H9 (cell line): Measurements from ENCODE around the gene SHC1. TPM values are rescaled to one million over a fixed set of nuclear protein-coding genes. Genes with fewer than 3 reads are reported as not detected.
A peak's percentile ranks its signal among the peaks of the same experiment; 100 is the strongest.
"Not testable (repeated sequence)": the region's sequence is repeated elsewhere in the genome, so short reads cannot be mapped to it uniquely, and the experiment has no call there.

ENCODE experiments used
- DNase-seq: peaks from one replicate; pipeline ENCODE4 v3.0.0-alpha.2; 2017
- H2AFZ ChIP-seq: one replicate; pipeline ENCODE4 v1.6.1; 2013; ENCODE audit warnings: mild to moderate bottlenecking, low read length, control low read depth, moderate library complexity
- H2AK5ac ChIP-seq: 2 replicates; pipeline ENCODE4 v1.6.1; 2013; ENCODE audit warnings: low read length, control low read depth, mixed read lengths; ENCODE audit not compliant: insufficient read length
- H2BK120ac ChIP-seq: one replicate; pipeline ENCODE4 v1.6.1; 2013; ENCODE audit warnings: low read depth, mild to moderate bottlenecking, low read length, control low read depth, inconsistent platforms; ENCODE audit not compliant: poor library complexity, severe bottlenecking
- H2BK12ac ChIP-seq: 2 replicates; pipeline ENCODE4 v1.6.1; 2013; ENCODE audit warnings: low read length, control low read depth, mixed read lengths, low read depth; ENCODE audit not compliant: insufficient read length
- H2BK15ac ChIP-seq: 2 replicates; pipeline ENCODE4 v1.6.1; 2013; ENCODE audit warnings: low read depth, low read length, control low read depth
- H2BK20ac ChIP-seq: one replicate; pipeline ENCODE4 v1.6.1; 2013; ENCODE audit warnings: low read depth, mild to moderate bottlenecking, low read length, control low read depth, inconsistent platforms; ENCODE audit not compliant: poor library complexity, severe bottlenecking
- H2BK5ac ChIP-seq: 2 replicates; pipeline ENCODE4 v1.6.1; 2013; ENCODE audit warnings: low read length, control low read depth, mixed read lengths; ENCODE audit not compliant: insufficient read length
- H3K14ac ChIP-seq: 2 replicates; pipeline ENCODE4 v1.6.1; 2013; ENCODE audit warnings: low read length, control low read depth; ENCODE audit not compliant: insufficient read depth
- H3K18ac ChIP-seq: 2 replicates; pipeline ENCODE4 v1.6.1; 2013; ENCODE audit warnings: low read depth, mild to moderate bottlenecking, mixed read lengths, low read length, control low read depth; ENCODE audit not compliant: insufficient read length
- H3K23ac ChIP-seq: 2 replicates; pipeline ENCODE4 v1.6.1; 2013; ENCODE audit warnings: low read length, control low read depth, mixed read lengths, low read depth; ENCODE audit not compliant: insufficient read length
- H3K23me2 ChIP-seq: 2 replicates; pipeline ENCODE4 v1.6.1; 2013; ENCODE audit warnings: low read depth, mild to moderate bottlenecking, mixed read lengths, low read length, control low read depth; ENCODE audit not compliant: insufficient read length, poor library complexity, severe bottlenecking
- H3K27ac ChIP-seq: 2 replicates; pipeline ENCODE4 v1.5.1; 2013; ENCODE audit warnings: low read length, control low read depth, mixed read lengths, low read depth; ENCODE audit not compliant: insufficient read length
- H3K27me3 ChIP-seq: 2 replicates; pipeline ENCODE4 v1.6.1; 2013; ENCODE audit warnings: low read length, control low read depth, inconsistent platforms; ENCODE audit not compliant: insufficient read depth
- H3K4ac ChIP-seq: 2 replicates; pipeline ENCODE4 v1.6.1; 2013; ENCODE audit warnings: low read depth, mild to moderate bottlenecking, control low read depth, inconsistent platforms, low read length, moderate library complexity
- H3K4me1 ChIP-seq: 2 replicates; pipeline ENCODE4 v1.6.1; 2013; ENCODE audit warnings: low read length, control low read depth, inconsistent platforms; ENCODE audit not compliant: insufficient read depth
- H3K4me2 ChIP-seq: 2 replicates; pipeline ENCODE4 v1.6.1; 2013; ENCODE audit warnings: low read length, control low read depth, mixed read lengths; ENCODE audit not compliant: insufficient read length, insufficient read depth
- H3K56ac ChIP-seq: 2 replicates; pipeline ENCODE4 v1.6.1; 2013; ENCODE audit warnings: low read depth, mild to moderate bottlenecking, mixed read lengths, low read length, control low read depth; ENCODE audit not compliant: insufficient read length
- H3K79me1 ChIP-seq: 2 replicates; pipeline ENCODE4 v1.6.1; 2013; ENCODE audit warnings: low read depth, mild to moderate bottlenecking, moderate library complexity, low read length, control low read depth, inconsistent platforms; ENCODE audit not compliant: insufficient read depth, poor library complexity, severe bottlenecking
- H3K79me2 ChIP-seq: 2 replicates; pipeline ENCODE4 v1.6.1; 2013; ENCODE audit warnings: low read length, control low read depth, inconsistent platforms; ENCODE audit not compliant: insufficient read depth
- H3K9ac ChIP-seq: 2 replicates; pipeline ENCODE4 v1.6.1; 2013; ENCODE audit warnings: low read length, control low read depth, mixed read lengths; ENCODE audit not compliant: insufficient read length; ENCODE audit errors: extremely low read depth
- H3K9me3 ChIP-seq: one replicate; pipeline ENCODE4 v1.6.1; 2013; ENCODE audit warnings: low read depth, low read length, inconsistent platforms; ENCODE audit not compliant: control insufficient read depth
- H3T11ph ChIP-seq: one replicate; pipeline ENCODE4 v1.6.1; 2013; ENCODE audit warnings: mild to moderate bottlenecking, low read length, control low read depth, inconsistent platforms
- H4K20me1 ChIP-seq: one replicate; pipeline ENCODE4 v1.6.1; 2013; ENCODE audit not compliant: control insufficient read depth, insufficient read length, insufficient read depth
- H4K5ac ChIP-seq: 2 replicates; pipeline ENCODE4 v1.6.1; 2013; ENCODE audit warnings: low read depth, mild to moderate bottlenecking, mixed read lengths, low read length, control low read depth; ENCODE audit not compliant: insufficient read length
- H4K8ac ChIP-seq: replicated peaks from 2 replicates; pipeline ENCODE4 v1.6.1; 2013; ENCODE audit warnings: low read length, control low read depth, mixed read lengths, low read depth; ENCODE audit not compliant: insufficient read length
- H4K91ac ChIP-seq: 2 replicates; pipeline ENCODE4 v1.6.1; 2013; ENCODE audit warnings: low read depth, mild to moderate bottlenecking, moderate library complexity, mixed read lengths, low read length, control low read depth; ENCODE audit not compliant: insufficient read length
- H3K27ac Mint-ChIP-seq, 3 experiments: 2 replicates in 2 of 3; 3 replicates in 1 of 3; pipeline ENCODE4 v1.8.0; 2020 to 2021; ENCODE audit warnings: mixed read lengths in 3 of 3, mild to moderate bottlenecking in 1 of 3, moderate library complexity in 1 of 3
- H3K27me3 Mint-ChIP-seq: 2 replicates; pipeline ENCODE4 v1.8.0; 2021; ENCODE audit warnings: low read depth, mild to moderate bottlenecking, moderate library complexity, mixed read lengths
- H3K36me3 Mint-ChIP-seq, 3 experiments: 2 replicates in 2 of 3; 3 replicates in 1 of 3; pipeline ENCODE4 v1.8.0; 2020 to 2021; ENCODE audit warnings: low read depth in 3 of 3, mixed read lengths in 3 of 3; ENCODE audit not compliant: insufficient read depth in 1 of 3
- H3K4me1 Mint-ChIP-seq, 2 experiments: 2 replicates each; pipeline ENCODE4 v1.8.0; 2020; ENCODE audit warnings: mixed read lengths in 2 of 2
- H3K4me3 Mint-ChIP-seq, 2 experiments: 2 replicates in 1 of 2; 3 replicates in 1 of 2; pipeline ENCODE4 v1.8.0; 2020 to 2021; ENCODE audit warnings: mild to moderate bottlenecking in 2 of 2, mixed read lengths in 2 of 2, moderate library complexity in 1 of 2
- H3K9me3 Mint-ChIP-seq, 2 experiments: 2 replicates in 1 of 2; 3 replicates in 1 of 2; pipeline ENCODE4 v1.8.0; 2020; ENCODE audit warnings: mild to moderate bottlenecking in 2 of 2, mixed read lengths in 2 of 2, moderate library complexity in 1 of 2
- CTCF ChIP-seq: fragments of 200-600 bp; sonication (generic); conservative IDR thresholded peaks from 3 replicates; pipeline ENCODE4 v1.8.0; 2021; ENCODE audit warnings: antibody characterized with exemption, mild to moderate bottlenecking
- WGBS: extraction: QIAGEN DNeasy Blood & Tissue Kit; methylation state at CpG from one replicate; pipeline ENCODE4 v1.1.7; 2013; ENCODE audit warnings: missing lambda C conversion rate, low lambda C conversion rate, mixed read lengths; ENCODE audit not compliant: insufficient read length; ENCODE audit errors: extremely low coverage; 5-methylcytosine and 5-hydroxymethylcytosine counted together
- total RNA-seq: library from RNA; stranded (reverse); gene quantifications from 2 replicates; pipeline ENCODE4 v1.2.1, GENCODE V29; 2021

The SHC1 gene
- total RNA-seq, 1 experiment from 2014 or later: 168 TPM

DNA sequence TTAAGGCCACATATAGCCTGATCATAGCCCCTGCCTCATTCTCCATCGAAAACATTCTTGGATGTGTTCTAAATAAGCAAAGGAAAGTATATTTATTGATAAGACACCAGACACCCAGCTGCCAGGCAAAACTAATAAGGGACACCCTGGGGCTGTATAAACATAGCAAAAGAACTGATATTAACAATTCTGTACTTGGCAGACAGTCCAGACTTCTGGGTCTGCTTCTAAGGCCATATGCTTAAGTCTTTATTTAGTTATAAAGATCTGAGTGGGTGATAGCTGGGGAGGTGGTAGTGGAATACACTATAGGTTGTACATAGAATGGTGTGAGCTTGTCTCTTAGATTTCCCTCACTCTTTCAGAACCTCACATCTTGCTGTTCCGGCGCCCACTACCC is 7.8 kb upstream of the SHC1 start:
- no peak overlapping the region for H3K18ac ChIP-seq
- DNase-seq: no peak
- H3K79me1 ChIP-seq: no peaks in the 10 kb centered on the region
- H4K20me1 ChIP-seq: no peaks in the 10 kb centered on the region
- H2BK20ac ChIP-seq: no peak overlapping the region
- H3K9ac ChIP-seq: no peak overlapping the region
- H3K4me3 Mint-ChIP-seq: no peak overlapping the region
- H3K27ac Mint-ChIP-seq: no peak overlapping the region
- no peaks in the 10 kb centered on the region for H3K9me3 Mint-ChIP-seq
- no peak overlapping the region for H3K56ac ChIP-seq
- no peaks in the 10 kb centered on the region for H3K9me3 ChIP-seq
- H3K4me2 ChIP-seq: no peak overlapping the region
- H4K91ac ChIP-seq: no peak overlapping the region
- no peak overlapping the region for H2BK120ac ChIP-seq
- H3K36me3 Mint-ChIP-seq: peaks cover 27 to 47% (median 44%) of the 10 kb centered on the region in 3 experiments
- no peaks in the 10 kb centered on the region for H3K4me1 ChIP-seq
- H2AK5ac ChIP-seq: no peak overlapping the region
- H3T11ph ChIP-seq: no peak overlapping the region
- H3K14ac ChIP-seq: no peak overlapping the region
- no peak overlapping the region for H3K23ac ChIP-seq
- TF ChIP-seq CTCF: no peak
- H3K27me3 ChIP-seq: no peaks in the 10 kb centered on the region
- peaks cover 12% of the 10 kb centered on the region for H3K23me2 ChIP-seq
- H3K27ac ChIP-seq: no peak overlapping the region
- no peaks in the 10 kb centered on the region for H3K27me3 Mint-ChIP-seq
- no peak overlapping the region for H2BK12ac ChIP-seq
- H2BK15ac ChIP-seq: no peak overlapping the region
- WGBS: no CpG with 5 or more reads among the region's 3 CpGs
- H4K8ac ChIP-seq: no peak overlapping the region
- no peak overlapping the region for H2AFZ ChIP-seq
- no peak overlapping the region for H2BK5ac ChIP-seq
- peaks cover 2 to 6% of the 10 kb centered on the region in 2 experiments; a peak in 2 of 4 replicates for H3K4me1 Mint-ChIP-seq
- H4K5ac ChIP-seq: no peak overlapping the region
- H3K4ac ChIP-seq: no peak overlapping the region
- H3K79me2 ChIP-seq: peaks cover 24% of the 10 kb centered on the region

GRCh38 chr1:154977762-154978161 is 7.2 kb upstream of the SHC1 start:
- H3K9me3 ChIP-seq, H3K27ac ChIP-seq: not testable (repeated sequence)
- H3K4me3 Mint-ChIP-seq: peak overlapping the region in 1 of 2 experiments; percentile 17; a peak in 2 of 5 replicates

More at GRCh38 chr1:154977762-154978161, 7.2 kb upstream of the SHC1 start:
- H2BK120ac ChIP-seq, H4K8ac ChIP-seq, H3K4me2 ChIP-seq, H2BK15ac ChIP-seq, H3K4me1 ChIP-seq, H2BK5ac ChIP-seq, H4K20me1 ChIP-seq, H3K23ac ChIP-seq, DNase-seq, H2BK20ac ChIP-seq, H2AK5ac ChIP-seq, H3K27me3 Mint-ChIP-seq, H3K9ac ChIP-seq, H3K14ac ChIP-seq, H3K4ac ChIP-seq, H3T11ph ChIP-seq, H4K5ac ChIP-seq, H3K4me1 Mint-ChIP-seq, H2AFZ ChIP-seq, H3K79me1 ChIP-seq, H3K18ac ChIP-seq, H2BK12ac ChIP-seq, H3K27me3 ChIP-seq, H4K91ac ChIP-seq, H3K56ac ChIP-seq, H3K9me3 Mint-ChIP-seq: not testable (repeated sequence)
- peaks cover 15% of the 10 kb centered on the region for H3K23me2 ChIP-seq
- whole genome bisulfite sequencing: no CpG with 5 or more reads among the region's 3 CpGs
- Mint-ChIP-seq H3K36me3 (peaks cover 27 to 47% (median 44%) of the 10 kb centered on the region in 3 experiments), H3K27ac (peak overlapping the region in 1 of 3 experiments; percentile 70; a peak in 3 of 7 replicates)
- H3K79me2 ChIP-seq: peaks cover 24% of the 10 kb centered on the region
